DOHH2 (cell line): ENCODE data around the gene FAM227B.

Experiments
- EZH2phosphoT487 ChIP-seq: fragments of 200-600 bp; sonication (generic); IDR thresholded peaks from 2 replicates; pipeline ENCODE4 v1.6.1; 2017; ENCODE audit warnings: borderline replicate concordance, mild to moderate bottlenecking, antibody characterized with exemption, low read length, moderate library complexity, mixed read lengths
- TF ChIP-seq, protein P1 (sequence below): fragments of 200-600 bp; sonication (generic); IDR thresholded peaks from one replicate; pipeline ENCODE4 v1.5.1; 2014; ENCODE audit warnings: antibody characterized with exemption, mild to moderate bottlenecking, low read depth, low read length; ENCODE audit not compliant: poor library complexity, severe bottlenecking

DNA sequence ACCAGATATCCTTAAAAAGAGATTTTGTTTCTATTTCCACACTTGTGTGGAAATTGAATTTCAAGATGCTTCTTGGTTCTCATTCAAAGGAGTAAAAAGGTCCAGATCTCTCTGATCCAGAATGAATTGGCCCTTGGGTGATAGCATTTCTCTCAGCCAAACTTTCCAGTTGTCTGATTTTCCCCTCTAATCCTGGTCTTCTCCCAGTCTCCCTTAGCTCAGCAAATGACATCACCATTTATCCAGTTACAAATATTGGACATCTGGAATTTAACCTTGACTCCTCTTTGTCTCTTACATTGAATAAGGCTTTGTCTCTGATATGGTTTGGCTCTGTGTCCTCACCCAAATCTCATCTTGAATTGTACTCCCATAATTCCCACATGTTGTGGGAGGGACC lies 207.8 kb downstream of the FAM227B start:
- TF ChIP-seq, protein P1, sequence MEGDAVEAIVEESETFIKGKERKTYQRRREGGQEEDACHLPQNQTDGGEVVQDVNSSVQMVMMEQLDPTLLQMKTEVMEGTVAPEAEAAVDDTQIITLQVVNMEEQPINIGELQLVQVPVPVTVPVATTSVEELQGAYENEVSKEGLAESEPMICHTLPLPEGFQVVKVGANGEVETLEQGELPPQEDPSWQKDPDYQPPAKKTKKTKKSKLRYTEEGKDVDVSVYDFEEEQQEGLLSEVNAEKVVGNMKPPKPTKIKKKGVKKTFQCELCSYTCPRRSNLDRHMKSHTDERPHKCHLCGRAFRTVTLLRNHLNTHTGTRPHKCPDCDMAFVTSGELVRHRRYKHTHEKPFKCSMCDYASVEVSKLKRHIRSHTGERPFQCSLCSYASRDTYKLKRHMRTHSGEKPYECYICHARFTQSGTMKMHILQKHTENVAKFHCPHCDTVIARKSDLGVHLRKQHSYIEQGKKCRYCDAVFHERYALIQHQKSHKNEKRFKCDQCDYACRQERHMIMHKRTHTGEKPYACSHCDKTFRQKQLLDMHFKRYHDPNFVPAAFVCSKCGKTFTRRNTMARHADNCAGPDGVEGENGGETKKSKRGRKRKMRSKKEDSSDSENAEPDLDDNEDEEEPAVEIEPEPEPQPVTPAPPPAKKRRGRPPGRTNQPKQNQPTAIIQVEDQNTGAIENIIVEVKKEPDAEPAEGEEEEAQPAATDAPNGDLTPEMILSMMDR: no peak
- no peak for TF ChIP-seq EZH2phosphoT487
